ENCODE measurements around the gene ZFYVE16.

The ZFYVE16 gene

GRCh38 chr5:80407735-80408483, at the start of gene ZFYVE16:
Gene ZFYVE16, plus strand, starts transcription at chr5:80408064. Its CDS starts 26,084 bp downstream, at chr5:80434148.
- TF ChIP-seq CTCF (conservative IDR thresholded peaks at IDR 0.05; ENCODE audit: low read depth, low read length): peak; percentile 24
- DNase-seq (ENCODE audit: low read depth): peak; percentile 81
- H3K4me3 ChIP-seq (ENCODE audit: low read length): peak within 1 kb of the TSS; percentile 89

GRCh38 chr5:80360914-80361444, 46.9 kb upstream of the ZFYVE16 start:
- H3K4me3 ChIP-seq (ENCODE audit: low read length): no peak overlapping the region
- no peak for TF ChIP-seq CTCF (conservative IDR thresholded peaks at IDR 0.05; ENCODE audit: low read depth, low read length)
- DNase-seq (ENCODE audit: low read depth): no peak

- TF ChIP-seq CTCF (conservative IDR thresholded peaks at IDR 0.05; ENCODE audit: low read depth, low read length): no peak
- H3K4me3 ChIP-seq (ENCODE audit: low read length): no peak overlapping the region
- no peak for DNase-seq (ENCODE audit: low read depth)
Measured at GRCh38 chr5:80364892-80365291, 43.0 kb upstream of the ZFYVE16 start.

GRCh38 chr5:80368661-80369480, 39.0 kb upstream of the ZFYVE16 start:
- DNase-seq (ENCODE audit: low read depth): no peak
- TF ChIP-seq CTCF (conservative IDR thresholded peaks at IDR 0.05; ENCODE audit: low read depth, low read length): no peak
- H3K4me3 ChIP-seq (ENCODE audit: low read length): no peak overlapping the region

- peak; percentile 83 for DNase-seq (ENCODE audit: low read depth)
Measured at GRCh38 chr5:80369521-80369920, 38.3 kb upstream of the ZFYVE16 start.

GRCh38 chr5:80370390-80370789, 37.5 kb upstream of the ZFYVE16 start:
- H3K4me3 ChIP-seq (ENCODE audit: low read length): no peak overlapping the region
- TF ChIP-seq CTCF (conservative IDR thresholded peaks at IDR 0.05; ENCODE audit: low read depth, low read length): no peak
- DNase-seq (ENCODE audit: low read depth): no peak

More at GRCh38 chr5:80369521-80369920, 38.3 kb upstream of the ZFYVE16 start:
- no peak for TF ChIP-seq CTCF (conservative IDR thresholded peaks at IDR 0.05; ENCODE audit: low read depth, low read length)
- no peak overlapping the region for H3K4me3 ChIP-seq (ENCODE audit: low read length)

Data from retinal pigment epithelial cell (primary cell).